CD4-positive, alpha-beta T cell treated with Interleukin-1 beta for 1 hour (primary cell): ENCODE data around the gene HTR2A.

Experiments
- DNase-seq, 2 donors: peaks; one replicate each; pipeline ENCODE4 v3.0.0-alpha.2; 2020 to 2022

The HTR2A gene

GRCh38 chr13:46803586-46803985 is 93.3 kb downstream of the HTR2A start:
- no peak for DNase-seq

GRCh38 chr13:46801858-46802257 is 95.0 kb downstream of the HTR2A start:
- DNase-seq = no peak

- no peak for DNase-seq
These were observed 97.7 kb downstream of the HTR2A start for GRCh38 chr13:46799139-46799538.

GRCh38 chr13:46797501-46798237 is 99.2 kb downstream of the HTR2A start:
- DNase-seq = peak in 1 of 2 donors; percentile 1

- peak; percentile 87 to 88 for DNase-seq
These were observed 100.1 kb downstream of the HTR2A start, which contains the start of gene ESD for GRCh38 chr13:46796515-46797474. ESD (minus strand) TSS chr13:46797161; CDS start chr13:46791413, 5,748 bp downstream.

- DNase-seq = no peak
These were observed 100.7 kb downstream of the HTR2A start for GRCh38 chr13:46796129-46796514.

GRCh38 chr13:46795321-46795720 is 101.5 kb downstream of the HTR2A start:
- no peak for DNase-seq

GRCh38 chr13:46783504-46783903 is 113.3 kb downstream of the HTR2A start:
- DNase-seq = no peak

- DNase-seq = no peak
These were observed 114.2 kb downstream of the HTR2A start for GRCh38 chr13:46782691-46783090.

GRCh38 chr13:46782066-46782465 is 114.8 kb downstream of the HTR2A start:
- DNase-seq = no peak
